ENCODE data around the gene CPT1A. TPM values are rescaled to one million over a fixed set of nuclear protein-coding genes. Genes with fewer than 3 reads are reported as not detected.

Gene CPT1A
- total RNA-seq, 4 donors from 2014 or later = 32.9 to 84.9 (median 49.2) TPM

GRCh38 chr11:68810164-68810563, 31.6 kb downstream of the CPT1A start:
- peaks cover 0 to 93% (median 11%) of the 10 kb centered on the region in 3 donors for H3K36me3 ChIP-seq
- H3K4me1 ChIP-seq = peaks cover 0 to 19% (median 0%) of the 10 kb centered on the region in 4 donors
- no peaks in the 10 kb centered on the region for H3K9me3 ChIP-seq
- 66 to 72% methylated on average over 7 of the region's 7 CpGs for WGBS, 2 donors
- no peak for DNase-seq (ENCODE audit: low spot score in 2 of 2)
- no peak overlapping the region for H3K4me3 ChIP-seq
- H3K27me3 ChIP-seq = no peaks in the 10 kb centered on the region
- no peak overlapping the region for H3K27ac ChIP-seq
- TF ChIP-seq POLR2A (IDR thresholded peaks at IDR 0.05) (no peak), CTCF (IDR thresholded peaks at IDR 0.05) (no peak), EP300 (IDR thresholded peaks at IDR 0.05) (no peak)

- H3K27ac ChIP-seq = no peak overlapping the region
- no peak for DNase-seq (ENCODE audit: low spot score in 2 of 2)
These were observed 32.2 kb downstream of the CPT1A start for GRCh38 chr11:68809506-68809905.

GRCh38 chr11:68808787-68809186, 32.9 kb downstream of the CPT1A start:
- TF ChIP-seq CTCF (IDR thresholded peaks at IDR 0.05) (no peak), EP300 (IDR thresholded peaks at IDR 0.05) (no peak), POLR2A (IDR thresholded peaks at IDR 0.05) (no peak)
- H3K9me3 ChIP-seq = no peaks in the 10 kb centered on the region
- 91 to 93% methylated on average over 2 of the region's 2 CpGs for WGBS, 2 donors
- no peak for DNase-seq (ENCODE audit: low spot score in 2 of 2)
- no peak overlapping the region for H3K4me3 ChIP-seq
- no peak overlapping the region for H3K27ac ChIP-seq
- peaks cover 0 to 19% (median 0%) of the 10 kb centered on the region in 4 donors for H3K4me1 ChIP-seq
- H3K27me3 ChIP-seq = no peaks in the 10 kb centered on the region
- peaks cover 0 to 93% (median 5%) of the 10 kb centered on the region in 3 donors for H3K36me3 ChIP-seq

More at GRCh38 chr11:68809506-68809905, 32.2 kb downstream of the CPT1A start:
- no peak overlapping the region for H3K4me3 ChIP-seq
- H3K36me3 ChIP-seq = peaks cover 0 to 93% (median 5%) of the 10 kb centered on the region in 3 donors
- 57 to 58% methylated on average over 5 of the region's 5 CpGs for WGBS, 2 donors
- no peak for TF ChIP-seq EP300 (IDR thresholded peaks at IDR 0.05)
- H3K4me1 ChIP-seq = peaks cover 0 to 19% (median 0%) of the 10 kb centered on the region in 4 donors
- no peaks in the 10 kb centered on the region for H3K9me3 ChIP-seq
- H3K27me3 ChIP-seq = no peaks in the 10 kb centered on the region

GRCh38 chr11:68806931-68807844, 34.5 kb downstream of the CPT1A start:
- TF ChIP-seq CTCF (IDR thresholded peaks at IDR 0.05) = no peak
- TF ChIP-seq EP300 (IDR thresholded peaks at IDR 0.05) = no peak
- no peak for TF ChIP-seq POLR2A (IDR thresholded peaks at IDR 0.05)
- no peak overlapping the region for H3K27ac ChIP-seq
- no peak for DNase-seq (ENCODE audit: low spot score in 2 of 2)
- no peak overlapping the region for H3K4me3 ChIP-seq
- peaks cover 0 to 14% (median 0%) of the 10 kb centered on the region in 4 donors for H3K4me1 ChIP-seq
- H3K27me3 ChIP-seq = no peaks in the 10 kb centered on the region
- no peaks in the 10 kb centered on the region for H3K9me3 ChIP-seq
- WGBS, 2 donors = 90% methylated on average over 23 of the region's 23 CpGs
- H3K36me3 ChIP-seq = peaks cover 0 to 93% (median 14%) of the 10 kb centered on the region in 3 donors

- no peak overlapping the region for H3K27ac ChIP-seq
- DNase-seq (ENCODE audit: low spot score in 2 of 2) = no peak
- 62 to 76% methylated on average over 3 of the region's 3 CpGs for WGBS, 2 donors
- no peaks in the 10 kb centered on the region for H3K9me3 ChIP-seq
- H3K27me3 ChIP-seq = no peaks in the 10 kb centered on the region
- TF ChIP-seq CTCF (IDR thresholded peaks at IDR 0.05) = no peak
- no peak for TF ChIP-seq EP300 (IDR thresholded peaks at IDR 0.05)
- TF ChIP-seq POLR2A (IDR thresholded peaks at IDR 0.05) = no peak
- no peak overlapping the region for H3K4me3 ChIP-seq
- peaks cover 0 to 93% (median 11%) of the 10 kb centered on the region in 3 donors for H3K36me3 ChIP-seq
- H3K4me1 ChIP-seq = peaks cover 0 to 8% (median 0%) of the 10 kb centered on the region in 4 donors
These were observed 36.9 kb downstream of the CPT1A start for GRCh38 chr11:68804786-68805185.
